Heart left ventricle (tissue), 16 donors: ENCODE data around the gene HLCS. TPM values are rescaled to one million over a fixed set of nuclear protein-coding genes. Genes with fewer than 3 reads are reported as not detected.

ENCODE experiments used
- ATAC-seq, 4 donors: fragments of 200-7000 bp; cut with Tn5 transposase; one replicate each; pipeline ENCODE4 v1.9.1; 2020 to 2022; ENCODE audit warnings: moderate library complexity in 4 of 4, mild to moderate bottlenecking in 3 of 4, moderate number of reproducible peaks in 1 of 4
- DNase-seq, 5 donors: peaks; one replicate each; pipeline ENCODE4 v3.0.0-alpha.2; 2020
- H3K27ac ChIP-seq, 12 donors: fragments of 200-600 bp; sonication (generic) in 4 of 12; one replicate each; pipeline versions ENCODE4 v1.5.0 to v1.8.0; 2016 to 2022; ENCODE audit warnings: mild to moderate bottlenecking in 2 of 12
- H3K27me3 ChIP-seq, 9 donors: fragments of 200-600 bp; sonication (generic) in 2 of 9; one replicate each; pipeline versions ENCODE4 v1.5.1 to v1.8.0; 2016 to 2022; ENCODE audit warnings: mild to moderate bottlenecking in 3 of 9
- H3K36me3 ChIP-seq, 9 donors: fragments of 200-600 bp; sonication (generic) in 2 of 9; one replicate each; pipeline versions ENCODE4 v1.5.0 to v1.8.0; 2018 to 2022; ENCODE audit warnings: mild to moderate bottlenecking in 2 of 9
- H3K4me1 ChIP-seq, 12 donors: fragments of 200-600 bp; sonication (generic) in 4 of 12; one replicate each; pipeline versions ENCODE4 v1.5.0 to v1.8.0; 2016 to 2022; ENCODE audit warnings: mild to moderate bottlenecking in 3 of 12
- H3K4me3 ChIP-seq, 12 donors: fragments of 200-600 bp; sonication (generic) in 4 of 12; one replicate each; pipeline versions ENCODE4 v1.5.0 to v1.8.0; 2017 to 2022; ENCODE audit warnings: mild to moderate bottlenecking in 9 of 12, moderate library complexity in 4 of 12
- H3K9me3 ChIP-seq, 12 donors: fragments of 200-600 bp; sonication (generic) in 4 of 12; one replicate each; pipeline versions ENCODE4 v1.5.0 to v1.8.0; 2016 to 2022; ENCODE audit warnings: mild to moderate bottlenecking in 1 of 12
- CTCF ChIP-seq, 12 donors: fragments of 200-600 bp; sonication (generic) in 4 of 12; IDR thresholded peaks; one replicate each; pipeline versions ENCODE4 v1.5.0 to v1.8.0; 2018 to 2022; ENCODE audit warnings: antibody characterized with exemption in 12 of 12, mild to moderate bottlenecking in 5 of 12
- POLR2A ChIP-seq, 2 donors: fragments of 450-650 bp; IDR thresholded peaks; one replicate each; pipeline ENCODE4 v1.6.1; 2017; ENCODE audit warnings: antibody characterized with exemption in 2 of 2, mild to moderate bottlenecking in 2 of 2, moderate library complexity in 2 of 2
- WGBS, 4 donors: extraction: QIAGEN DNeasy Blood & Tissue Kit in 2 of 4; methylation state at CpG; one replicate each; pipeline versions ENCODE4 v1.1.5 to v1.1.7; 2013 to 2018; 5-methylcytosine and 5-hydroxymethylcytosine counted together
- intact Hi-C, 10 donors: fragments of 100-400 bp; cut with DNase I; formaldehyde crosslinking; loops; one replicate each; pipeline versions ENCODE4 v1.11.1 to v1.14.2; 2022
- polyA plus RNA-seq, 2 donors: library from polyadenylated mRNA; stranded (reverse); fragments of 200-250 nt; gene quantifications; one replicate each; pipeline ENCODE4 v1.2.3, GENCODE V29; 2013
- total RNA-seq, 9 donors: library from RNA; depleted of rRNA in 2 of 9; stranded (reverse); fragments of >200 nt in 2 of 9; fragmentation: NEBNext Ultra II Directional in 3 of 9; extraction: Animal tissue kit (Norgen Biotek cat#: 25700) in 3 of 9; gene quantifications; one replicate each; pipeline versions ENCODE4 v1.1.0 to v1.2.4, GENCODE V29; 2016 to 2023
- donor health status: ischemic (EF 13 %, LVEDD 7.1; RV severe dilation, severe dysfunction).
- donor health status: healthy with polysubstance abuse.
- donor health status: DM: no; HTN: yes; CAD: no.
- donor health status: DM: no; HTN: no; CAD: no.
- donor health status: ischemic (EF 25% LVEDD 6.9; RV normal size, moderate dysfunction).
- donor health status: ischemic (EF 25% LVEDD 5.7; RV mildly dilated, moderate dysfunction).
- donor health status: healthy.
- donor health status: DM: yes; HTN: yes; CAD: no.
- donor health status: ischemic (EF 35%, LVEDD 5.7; RV mildly dilated, moderate dysfunction).
- donor health status: nonischemic (EF 11% LVEDD 7.7; RV severe dilation, severe dysfunction).
- donor health status: DM: yes; HTN: yes; CAD: no.
- donor health status: PGD.
- donor health status: ischemic (EF 29% LVEDD 5.4; RV normal size, mild dysfunction).
- donor health status: nonischemic (EF 23%, LVEDD 6.1; RV moderate dilation, normal function).

HLCS gene
- total and polyA plus RNA-seq, 11 donors: 1.8 to 15.2 (median 6.2) TPM

- H3K36me3 ChIP-seq: no peaks in the 10 kb centered on the region
- 88 to 95% (median 91%) methylated on average over 8 of the region's 8 CpGs for WGBS, 4 donors
- intact Hi-C loops: no loop called here
- ATAC-seq: peak in 1 of 4 donors; percentile 37
- TF ChIP-seq CTCF (IDR thresholded peaks at IDR 0.05) (no peak), POLR2A (IDR thresholded peaks at IDR 0.05) (no peak)
- no peak overlapping the region for H3K4me3 ChIP-seq
- H3K27me3 ChIP-seq: no peaks in the 10 kb centered on the region
- H3K4me1 ChIP-seq: peaks cover 0 to 10% (median 4%) of the 10 kb centered on the region in 12 donors
- no peak overlapping the region for H3K27ac ChIP-seq
- no peak for DNase-seq
- H3K9me3 ChIP-seq: no peaks in the 10 kb centered on the region
These were observed 182.7 kb downstream of the HLCS start for GRCh38 chr21:36783612-36784374.

GRCh38 chr21:36780861-36781260 is 185.6 kb downstream of the HLCS start:
- Histone ChIP-seq H3K9me3 (no peaks in the 10 kb centered on the region), H3K27me3 (no peaks in the 10 kb centered on the region), H3K36me3 (no peaks in the 10 kb centered on the region), H3K4me1 (peaks cover 0 to 9% (median 4%) of the 10 kb centered on the region in 12 donors), H3K27ac (no peak overlapping the region), H3K4me3 (no peak overlapping the region)
- ATAC-seq (no peak), DNase-seq (no peak)
- 78 to 96% (median 89%) methylated on average over 6 of the region's 6 CpGs for WGBS, 4 donors
- TF ChIP-seq CTCF (IDR thresholded peaks at IDR 0.05) (no peak), POLR2A (IDR thresholded peaks at IDR 0.05) (no peak)
- intact Hi-C loops: no loop called here

- intact Hi-C loops: no loop called here
- H3K4me3 ChIP-seq: no peak overlapping the region
- no peak for ATAC-seq
- TF ChIP-seq CTCF (IDR thresholded peaks at IDR 0.05): no peak
- no peak for TF ChIP-seq POLR2A (IDR thresholded peaks at IDR 0.05)
- H3K27me3 ChIP-seq: no peaks in the 10 kb centered on the region
- H3K36me3 ChIP-seq: no peaks in the 10 kb centered on the region
- no peaks in the 10 kb centered on the region for H3K9me3 ChIP-seq
- no peak overlapping the region for H3K27ac ChIP-seq
- no peak for DNase-seq
- 76 to 85% (median 80%) methylated on average over 10 of the region's 10 CpGs for WGBS, 4 donors
- peaks cover 0 to 11% (median 4%) of the 10 kb centered on the region in 12 donors for H3K4me1 ChIP-seq
These were observed 189.4 kb downstream of the HLCS start for GRCh38 chr21:36776981-36777617.

GRCh38 chr21:36773995-36774394 is 192.5 kb downstream of the HLCS start:
- Histone ChIP-seq H3K27ac (peak overlapping the region in 1 of 12 donors; percentile 35), H3K36me3 (no peaks in the 10 kb centered on the region), H3K4me1 (peaks cover 0 to 21% (median 13%) of the 10 kb centered on the region in 12 donors), H3K9me3 (no peaks in the 10 kb centered on the region), H3K4me3 (no peak overlapping the region), H3K27me3 (no peaks in the 10 kb centered on the region)
- TF ChIP-seq POLR2A (IDR thresholded peaks at IDR 0.05): no peak
- TF ChIP-seq CTCF (IDR thresholded peaks at IDR 0.05): no peak
- WGBS, 4 donors: 58 to 69% (median 63%) methylated on average over 8 of the region's 8 CpGs
- intact Hi-C loops: loop anchor here in 1 of 10 donors (5.0 kb wide), 1 partner anchor 63 kb away; no protein-coding TSS in a partner anchor
- ATAC-seq: no peak
- no peak for DNase-seq
